Measurements from ENCODE around the gene ENTPD6.

DNA sequence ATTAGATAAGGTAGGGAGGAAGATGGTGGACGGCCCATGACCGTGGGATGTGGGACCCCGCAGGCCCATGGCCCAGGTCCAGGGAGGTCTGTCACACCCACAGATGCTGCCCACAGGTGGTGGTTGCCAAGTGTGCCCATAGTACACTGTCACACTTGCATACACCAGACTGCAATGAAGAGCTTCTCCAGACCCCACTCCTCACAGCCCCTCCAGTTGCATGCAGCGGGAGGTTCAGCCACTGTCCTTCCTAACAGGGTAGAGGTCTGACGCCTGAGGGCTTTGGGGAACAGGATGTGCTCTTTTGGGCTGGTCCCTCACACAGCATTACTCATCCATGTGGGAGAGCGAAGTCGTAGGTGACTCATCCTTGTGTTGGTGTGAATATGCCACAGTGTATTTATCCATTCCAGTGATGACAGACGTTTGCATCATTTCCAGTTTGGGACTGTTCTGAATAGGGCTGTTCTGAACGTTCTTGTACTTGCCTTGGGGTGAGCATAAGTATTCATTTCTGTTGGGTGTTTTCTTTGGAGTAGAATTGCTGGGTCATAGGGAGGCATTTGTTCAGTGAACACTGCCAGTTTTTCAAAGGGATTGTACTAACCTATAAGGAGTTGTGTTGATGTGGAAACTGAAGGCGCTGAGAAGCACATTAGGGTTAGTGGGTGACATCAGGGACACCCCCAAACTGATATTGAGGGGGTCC is 42.3 kb downstream of the ENTPD6 start:
- TF ChIP-seq, protein P1, sequence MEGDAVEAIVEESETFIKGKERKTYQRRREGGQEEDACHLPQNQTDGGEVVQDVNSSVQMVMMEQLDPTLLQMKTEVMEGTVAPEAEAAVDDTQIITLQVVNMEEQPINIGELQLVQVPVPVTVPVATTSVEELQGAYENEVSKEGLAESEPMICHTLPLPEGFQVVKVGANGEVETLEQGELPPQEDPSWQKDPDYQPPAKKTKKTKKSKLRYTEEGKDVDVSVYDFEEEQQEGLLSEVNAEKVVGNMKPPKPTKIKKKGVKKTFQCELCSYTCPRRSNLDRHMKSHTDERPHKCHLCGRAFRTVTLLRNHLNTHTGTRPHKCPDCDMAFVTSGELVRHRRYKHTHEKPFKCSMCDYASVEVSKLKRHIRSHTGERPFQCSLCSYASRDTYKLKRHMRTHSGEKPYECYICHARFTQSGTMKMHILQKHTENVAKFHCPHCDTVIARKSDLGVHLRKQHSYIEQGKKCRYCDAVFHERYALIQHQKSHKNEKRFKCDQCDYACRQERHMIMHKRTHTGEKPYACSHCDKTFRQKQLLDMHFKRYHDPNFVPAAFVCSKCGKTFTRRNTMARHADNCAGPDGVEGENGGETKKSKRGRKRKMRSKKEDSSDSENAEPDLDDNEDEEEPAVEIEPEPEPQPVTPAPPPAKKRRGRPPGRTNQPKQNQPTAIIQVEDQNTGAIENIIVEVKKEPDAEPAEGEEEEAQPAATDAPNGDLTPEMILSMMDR (IDR thresholded peaks at IDR 0.05; ENCODE audit: low read depth, low read length, poor library complexity, severe bottlenecking), result no peak
- no peak for TF ChIP-seq EZH2phosphoT487 (IDR thresholded peaks at IDR 0.05; ENCODE audit: borderline replicate concordance, low read length)

All from DOHH2 (cell line).